ENCODE results near the gene KRTAP12-3.
"Not testable (repeated sequence)": the region's sequence is repeated elsewhere in the genome, so short reads cannot be mapped to it uniquely, and the experiment has no call there.

The KRTAP12-3 gene

GRCh38 chr21:44692798-44693512, 35.2 kb downstream of the KRTAP12-3 start:
- DNase-seq (ENCODE audit: insufficient read length, low spot score) (no peak), FAIRE-seq (no peak)
- TF ChIP-seq CTCF (IDR thresholded peaks at IDR 0.05; ENCODE audit: insufficient read depth, missing control alignments) = no peak

- no peak for TF ChIP-seq CTCF (IDR thresholded peaks at IDR 0.05; ENCODE audit: insufficient read depth, missing control alignments)
- DNase-seq (ENCODE audit: insufficient read length, low spot score) (no peak), FAIRE-seq (no peak)
Measured at GRCh38 chr21:44694776-44695175, 37.0 kb downstream of the KRTAP12-3 start.

- TF ChIP-seq CTCF (IDR thresholded peaks at IDR 0.05; ENCODE audit: insufficient read depth, missing control alignments) = no peak
- FAIRE-seq (no peak), DNase-seq (ENCODE audit: insufficient read length, low spot score) (no peak)
Measured at GRCh38 chr21:44695184-44695583, 37.5 kb downstream of the KRTAP12-3 start.

- DNase-seq (ENCODE audit: insufficient read length, low spot score) = no peak
- FAIRE-seq = no peak
- no peak for TF ChIP-seq CTCF (IDR thresholded peaks at IDR 0.05; ENCODE audit: insufficient read depth, missing control alignments)
Measured at GRCh38 chr21:44695641-44696040, 37.9 kb downstream of the KRTAP12-3 start.

GRCh38 chr21:44696572-44696971, 38.8 kb downstream of the KRTAP12-3 start:
- FAIRE-seq = no peak
- no peak for DNase-seq (ENCODE audit: insufficient read length, low spot score)
- no peak for TF ChIP-seq CTCF (IDR thresholded peaks at IDR 0.05; ENCODE audit: insufficient read depth, missing control alignments)

GRCh38 chr21:44697172-44697810, 39.6 kb downstream of the KRTAP12-3 start, which contains the start of gene KRTAP10-12:
Gene KRTAP10-12 (plus strand): TSS chr21:44697172. CDS start chr21:44697202, 30 bp downstream.
- DNase-seq (ENCODE audit: insufficient read length, low spot score); FAIRE-seq: not testable (repeated sequence)

GRCh38 chr21:44697811-44698734, 40.3 kb downstream of the KRTAP12-3 start:
- DNase-seq (ENCODE audit: insufficient read length, low spot score) (no peak), FAIRE-seq (no peak)
- TF ChIP-seq CTCF (IDR thresholded peaks at IDR 0.05; ENCODE audit: insufficient read depth, missing control alignments) = no peak

Measured in D721Med (cell line).